ENCODE measurements around the gene ACTL6A.
"Not testable (repeated sequence)": the region's sequence is repeated elsewhere in the genome, so short reads cannot be mapped to it uniquely, and the experiment has no call there.

ACTL6A gene
- total RNA-seq = 17.2 to 30.4 (median 26.4) reads per million in 4 donors

DNA sequence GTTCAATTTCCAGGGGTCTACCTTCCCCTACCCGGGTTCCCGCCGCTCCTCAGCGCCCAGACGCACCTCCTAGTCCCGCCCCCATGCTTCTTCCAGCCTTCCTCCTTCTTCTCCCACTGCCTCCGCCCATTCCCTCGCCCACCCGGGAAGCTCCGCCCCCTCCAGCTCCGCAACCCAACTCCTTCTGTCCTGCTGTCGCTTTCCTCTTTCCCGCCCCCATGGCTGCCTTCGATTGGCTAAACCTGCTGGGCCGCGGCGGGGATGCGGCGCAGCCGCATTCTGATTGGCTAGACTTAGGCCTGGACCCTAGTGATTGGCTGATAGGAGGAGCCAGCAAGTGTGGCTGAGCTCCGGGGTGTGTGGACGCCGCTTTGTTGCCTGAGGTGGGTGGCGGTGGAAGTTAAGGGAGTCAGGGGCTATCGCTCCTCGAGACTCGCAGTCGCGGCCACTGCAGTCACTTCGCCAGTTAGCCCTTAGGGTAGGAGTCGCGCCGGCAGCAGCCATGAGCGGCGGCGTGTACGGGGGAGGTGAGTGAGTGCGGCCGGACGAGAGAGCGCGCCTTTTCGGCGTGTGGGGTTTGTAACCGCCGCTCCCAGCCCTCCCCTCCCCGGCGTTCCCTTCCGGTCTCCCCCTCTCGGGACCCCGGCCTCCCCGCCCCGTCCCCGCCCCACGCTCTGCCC is at the start of gene ACTL6A:
Gene ACTL6A (plus strand): TSS at position 336 of the 680 bp plus-strand sequence. CDS start 167 bp downstream, at position 503.
- peak; percentile 95 to 99 (median 98) for DNase-seq

DNA sequence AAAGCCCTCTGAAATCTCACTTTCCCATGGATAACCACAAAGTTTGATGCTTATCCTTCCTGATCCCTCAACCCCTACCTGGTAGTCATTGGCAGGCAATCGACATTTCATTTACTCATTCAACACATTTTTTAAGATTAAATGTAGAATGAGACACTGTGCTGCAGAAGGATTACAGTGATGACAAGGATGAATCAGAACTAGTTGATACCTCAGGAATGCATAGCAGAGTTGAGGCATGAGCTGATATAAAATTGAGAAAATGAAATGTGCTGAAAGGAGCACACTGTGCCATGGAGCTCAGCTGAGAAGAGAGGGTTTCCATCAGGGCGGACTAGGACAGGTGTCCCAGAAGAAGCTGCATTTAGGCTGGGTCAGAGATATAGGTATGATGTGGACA is 48.9 kb upstream of the ACTL6A start:
- DNase-seq = no peak

DNA sequence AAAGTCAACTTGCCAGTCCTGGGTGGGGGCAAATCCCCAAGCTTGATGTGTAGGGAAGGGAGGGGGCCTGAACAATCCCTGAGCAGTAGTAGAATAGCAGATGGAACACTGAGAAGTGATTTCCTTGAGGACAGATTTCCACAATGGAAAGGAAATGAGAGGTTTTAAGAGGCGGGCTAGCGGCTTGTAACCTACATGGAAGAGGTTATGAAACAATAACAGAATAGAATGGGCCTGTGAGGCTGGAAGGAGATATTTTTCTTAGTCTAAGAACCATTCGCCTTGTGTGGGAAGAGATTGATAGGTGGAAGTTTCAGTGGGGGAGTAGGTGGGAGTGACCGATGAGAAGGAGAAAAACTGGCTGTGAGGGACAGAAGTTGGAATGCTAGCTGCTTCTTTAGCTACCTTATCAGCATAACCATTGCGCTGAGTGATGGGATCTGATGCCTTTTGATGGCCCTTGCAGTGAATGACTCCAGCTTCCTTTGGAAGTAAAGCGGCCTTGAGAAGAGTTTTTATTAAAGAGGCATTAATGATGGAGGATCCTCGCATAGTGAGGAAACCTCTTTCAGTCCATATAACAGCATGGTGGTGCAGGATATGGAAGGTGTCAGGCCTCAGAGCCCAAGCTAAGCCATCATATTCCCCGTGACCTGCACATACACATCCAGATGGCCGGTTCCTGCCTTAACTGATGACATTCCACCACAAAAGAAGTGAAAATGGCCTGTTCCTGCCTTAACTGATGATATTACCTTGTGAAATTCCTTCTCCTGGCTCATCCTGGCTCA is 46.1 kb upstream of the ACTL6A start:
- not testable (repeated sequence) for DNase-seq

DNA sequence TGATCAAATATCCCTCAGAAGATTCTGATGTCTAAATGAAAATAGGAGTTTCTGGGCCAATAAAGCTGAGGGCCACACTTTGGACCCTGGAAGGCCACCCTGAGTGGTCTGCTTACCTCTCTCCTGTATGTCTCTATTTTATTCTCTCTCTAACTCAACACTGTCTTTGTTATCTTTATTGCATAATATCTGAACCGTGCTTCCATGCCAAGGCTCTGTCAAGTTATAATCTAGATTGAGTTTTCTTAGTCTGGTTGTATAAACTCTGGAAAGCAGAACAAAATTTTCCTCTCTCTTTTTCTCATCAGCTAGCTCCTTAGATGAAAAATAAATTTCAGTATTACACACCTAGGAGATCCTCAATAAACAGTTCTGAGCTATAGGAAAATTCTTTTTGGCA is 36.2 kb upstream of the ACTL6A start:
- DNase-seq = no peak

DNA sequence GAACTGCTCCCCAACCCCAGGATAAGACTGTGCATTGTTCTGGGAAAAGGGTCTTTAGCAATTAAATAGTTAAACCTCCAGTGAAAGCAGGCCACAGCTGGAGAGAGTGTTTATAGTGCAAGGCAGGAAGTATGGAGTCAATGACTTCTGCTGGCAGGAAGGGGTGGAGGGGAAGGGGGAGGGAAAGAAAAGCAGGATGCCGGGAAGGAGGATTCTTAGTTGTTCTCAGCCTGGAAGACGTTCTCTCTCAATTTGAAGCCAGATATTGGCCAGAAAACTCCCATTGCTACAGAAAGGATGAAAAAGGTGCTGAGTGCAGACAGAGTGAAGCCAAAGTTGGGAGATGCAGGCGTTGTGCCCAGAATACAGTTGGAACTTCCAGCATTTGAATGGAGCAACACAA is 35.7 kb upstream of the ACTL6A start:
- no peak for DNase-seq

DNA sequence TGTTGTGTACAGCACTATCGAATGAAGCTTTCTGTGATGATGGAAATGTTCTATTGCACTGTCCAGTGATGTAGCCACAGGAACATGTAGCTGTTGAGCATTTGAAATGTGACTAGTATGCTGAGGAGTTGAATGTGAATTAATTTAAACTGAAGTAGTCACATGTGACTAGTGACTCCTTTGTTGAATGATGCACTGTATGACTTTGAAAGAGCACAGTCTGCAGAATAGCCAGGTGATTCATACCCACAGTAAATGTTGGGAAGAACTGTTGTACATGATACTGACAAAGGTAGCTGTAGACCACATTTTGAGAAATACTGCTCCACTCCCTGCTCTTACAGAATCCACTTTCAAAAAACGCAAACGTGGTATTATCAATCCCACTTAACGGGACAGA is 34.0 kb upstream of the ACTL6A start:
- no peak for DNase-seq

DNA sequence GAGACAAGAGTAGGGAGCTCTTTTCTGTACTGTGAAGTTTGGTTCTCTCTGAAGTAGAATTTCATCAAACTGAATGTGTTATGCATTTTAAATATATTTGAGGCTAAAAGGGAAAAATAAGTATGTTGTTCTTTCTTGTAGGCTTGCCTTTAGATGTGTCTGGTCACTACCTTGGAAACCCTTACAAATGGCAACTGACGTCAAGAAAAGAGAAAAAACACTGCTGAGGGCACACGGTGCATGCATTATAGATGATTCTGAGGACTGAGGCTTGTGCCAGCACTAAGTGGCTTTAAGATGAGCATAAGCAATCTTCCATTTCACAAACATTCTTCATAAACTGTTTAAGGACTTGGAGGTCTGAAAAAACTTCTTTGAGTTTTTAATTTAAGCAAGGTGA is 31.1 kb upstream of the ACTL6A start:
- DNase-seq = no peak

DNA sequence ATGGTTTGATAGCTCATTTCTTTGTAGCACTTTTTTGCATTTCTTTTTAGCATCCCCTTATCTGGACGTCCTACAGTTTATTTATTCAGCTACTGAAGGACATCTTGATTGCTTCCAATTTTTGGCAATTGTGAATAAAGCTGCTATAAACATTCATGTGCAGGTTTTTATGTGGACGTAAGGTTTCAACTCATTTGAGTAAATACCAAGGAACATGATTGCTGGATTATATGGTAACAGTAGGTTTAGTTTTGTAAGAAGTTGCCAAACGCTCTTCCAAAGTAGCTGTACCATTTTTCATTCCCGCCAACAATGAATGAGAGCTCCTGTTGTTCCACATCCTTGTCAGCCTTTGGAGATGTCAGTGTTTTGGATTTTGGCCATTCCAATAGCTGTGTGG is 29.5 kb upstream of the ACTL6A start:
- DNase-seq = no peak

DNA sequence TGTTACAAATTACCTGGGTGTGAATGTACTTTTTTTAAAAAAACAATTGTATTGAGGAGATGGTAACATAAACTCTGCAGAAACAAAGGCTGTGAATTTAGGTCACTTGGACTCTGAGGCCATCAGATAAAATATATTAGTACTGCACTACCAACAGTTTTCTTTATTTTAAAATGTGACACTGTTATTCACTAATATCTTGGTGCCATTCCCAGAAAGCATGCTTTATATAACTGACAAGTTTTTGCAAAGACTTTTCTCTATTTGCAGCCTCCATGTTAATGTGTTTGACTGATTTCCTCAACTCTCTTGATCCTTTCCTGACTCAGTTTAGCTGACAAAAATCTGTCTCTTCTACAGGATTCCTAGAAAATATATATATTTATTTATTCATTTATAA is 26.5 kb upstream of the ACTL6A start:
- no peak for DNase-seq

DNA sequence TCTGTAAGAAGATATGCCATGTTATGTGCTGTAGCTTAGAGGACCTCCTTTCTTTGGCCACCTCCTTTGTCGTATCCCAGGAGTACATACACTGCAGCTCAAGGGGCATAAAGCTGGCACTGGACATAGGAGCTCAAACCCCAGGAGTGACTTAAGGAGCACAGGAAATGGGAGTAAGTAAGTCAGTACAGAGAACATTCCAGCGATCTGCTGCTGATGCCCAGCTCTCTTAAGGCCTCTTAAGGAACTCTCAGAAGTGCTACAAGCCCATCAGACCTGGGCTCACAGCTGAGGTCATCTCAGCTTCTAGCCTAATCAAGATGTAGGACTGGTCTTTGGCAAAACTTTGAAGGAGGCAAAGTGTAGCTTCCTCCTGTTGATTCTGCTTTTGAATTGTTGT is 21.6 kb upstream of the ACTL6A start:
- no peak for DNase-seq

DNA sequence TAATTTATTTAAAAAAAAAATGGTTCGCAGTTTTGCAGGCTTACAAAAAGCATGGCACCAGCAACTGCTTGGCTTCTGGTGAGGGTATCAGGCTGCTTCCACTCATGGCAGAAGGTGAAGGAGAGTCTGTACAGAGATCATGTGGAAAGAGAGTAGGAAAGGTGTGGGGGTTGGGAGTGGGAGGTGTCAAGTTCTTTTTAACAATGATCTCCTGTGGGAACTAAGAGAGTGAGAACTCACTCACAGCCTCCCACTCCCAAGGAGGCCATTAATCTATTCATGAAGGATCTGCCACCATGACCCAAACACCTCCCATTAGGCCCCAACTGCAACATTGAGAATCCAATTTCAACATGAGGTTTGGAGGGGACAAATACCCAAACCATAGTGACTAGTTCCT is 21.1 kb upstream of the ACTL6A start:
- DNase-seq = no peak

DNA sequence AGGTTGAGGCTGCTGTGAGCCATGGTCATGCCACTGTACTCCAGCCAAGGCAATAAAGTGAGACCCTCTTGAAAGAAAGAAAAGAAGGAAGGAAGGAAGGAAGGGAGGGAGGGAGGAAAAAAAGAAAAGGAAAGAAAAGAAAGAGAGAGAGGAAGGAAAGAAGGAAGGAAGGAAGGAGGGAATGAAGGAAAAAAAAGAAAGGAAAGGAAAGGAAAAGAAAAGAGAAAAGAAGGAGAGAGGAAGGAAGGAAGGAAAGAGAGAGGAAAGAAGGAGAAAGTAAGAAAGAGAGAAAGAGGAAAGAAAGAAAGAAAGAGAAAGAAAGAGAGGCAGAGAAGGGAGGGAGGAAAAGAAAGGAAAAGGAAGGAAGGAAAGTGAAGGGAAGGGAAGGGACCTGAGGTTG is 20.4 kb upstream of the ACTL6A start:
- DNase-seq = no peak

DNA sequence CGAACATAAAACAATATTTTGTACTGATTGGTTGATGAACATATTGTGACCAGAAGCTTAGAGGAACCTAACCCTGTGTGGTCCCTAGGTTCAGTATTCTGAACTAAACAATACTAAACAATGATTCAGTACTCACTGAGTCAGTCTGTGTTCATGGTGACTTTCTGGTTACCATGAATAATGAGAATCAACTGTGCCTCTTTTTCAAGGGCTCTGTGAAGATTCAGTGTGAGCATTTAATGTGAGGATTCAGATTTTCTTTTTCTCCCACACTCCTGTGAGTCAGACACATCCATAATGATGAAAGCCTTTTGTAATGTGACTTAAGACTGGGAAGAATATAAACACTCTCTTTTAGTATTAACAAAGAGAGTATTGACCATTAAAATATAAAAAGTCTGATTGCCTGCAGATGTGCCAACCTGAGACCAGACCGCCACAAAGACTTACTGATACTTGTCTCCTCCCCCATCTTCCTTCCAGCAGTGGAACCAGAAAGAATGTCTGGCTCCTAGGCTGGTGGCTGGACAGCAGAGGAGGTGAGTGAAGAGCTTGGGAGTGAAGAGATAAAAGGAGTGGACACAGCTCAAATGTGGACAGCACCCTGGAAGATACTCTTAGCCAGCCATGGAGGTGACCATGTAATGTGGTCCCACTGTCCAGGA is 17.6 kb upstream of the ACTL6A start:
- DNase-seq = no peak

DNA sequence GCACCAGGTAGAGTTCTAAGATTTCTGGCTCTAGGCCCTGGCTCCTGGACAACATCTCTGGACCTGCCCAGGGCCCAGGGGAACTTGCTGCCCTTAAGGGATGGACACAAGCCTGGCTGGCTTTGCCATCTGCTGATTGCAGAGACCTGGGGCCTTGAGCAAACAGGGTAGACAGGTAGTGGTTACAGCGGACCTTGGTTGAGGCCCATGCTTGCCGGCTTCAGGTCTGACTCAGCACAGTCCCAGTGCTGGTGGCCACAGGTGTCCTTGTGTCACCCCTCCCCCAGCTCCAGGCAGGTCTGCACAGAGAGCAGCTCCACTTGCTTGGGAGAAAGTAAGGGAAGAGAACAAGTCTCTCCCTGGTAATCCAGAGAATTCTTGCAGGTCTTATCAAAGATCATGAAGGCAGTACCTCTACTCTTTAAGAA is 15.9 kb upstream of the ACTL6A start:
- no peak for DNase-seq

DNA sequence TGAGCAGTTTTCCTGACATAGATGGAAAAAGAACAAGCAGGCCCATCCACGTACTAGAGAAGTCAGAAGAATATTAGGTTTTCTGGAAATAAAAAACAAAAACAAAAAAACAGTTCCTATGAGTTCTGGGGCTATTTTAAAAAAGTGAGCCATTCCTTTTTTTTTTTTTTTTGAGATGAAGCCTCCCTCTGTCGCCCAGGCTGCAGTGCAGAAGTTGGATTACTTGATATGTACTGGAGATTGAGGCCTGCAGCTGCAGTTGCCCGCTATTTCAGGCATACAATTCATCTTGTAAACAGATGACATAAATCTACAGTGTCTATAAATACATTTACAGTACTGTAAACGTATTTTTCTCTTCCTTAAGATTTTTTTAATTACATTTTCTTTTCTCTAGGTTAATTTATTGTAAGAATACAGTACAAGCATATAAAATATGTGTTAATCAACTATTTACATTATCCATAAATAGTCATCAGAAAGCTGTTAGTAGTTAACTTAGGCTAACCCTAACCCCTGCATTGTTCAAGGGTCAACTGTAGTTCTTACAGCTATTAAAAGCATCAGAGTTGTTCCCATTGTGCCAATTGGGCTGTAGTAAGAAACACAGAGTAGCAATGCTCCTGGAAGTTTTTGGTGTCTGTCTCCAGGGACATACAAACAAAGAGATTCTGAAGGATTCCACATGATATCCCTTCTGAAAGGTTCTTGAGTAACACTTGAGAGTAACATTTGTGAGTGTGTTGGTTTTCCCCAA is 11.2 kb upstream of the ACTL6A start:
- DNase-seq = no peak

DNA sequence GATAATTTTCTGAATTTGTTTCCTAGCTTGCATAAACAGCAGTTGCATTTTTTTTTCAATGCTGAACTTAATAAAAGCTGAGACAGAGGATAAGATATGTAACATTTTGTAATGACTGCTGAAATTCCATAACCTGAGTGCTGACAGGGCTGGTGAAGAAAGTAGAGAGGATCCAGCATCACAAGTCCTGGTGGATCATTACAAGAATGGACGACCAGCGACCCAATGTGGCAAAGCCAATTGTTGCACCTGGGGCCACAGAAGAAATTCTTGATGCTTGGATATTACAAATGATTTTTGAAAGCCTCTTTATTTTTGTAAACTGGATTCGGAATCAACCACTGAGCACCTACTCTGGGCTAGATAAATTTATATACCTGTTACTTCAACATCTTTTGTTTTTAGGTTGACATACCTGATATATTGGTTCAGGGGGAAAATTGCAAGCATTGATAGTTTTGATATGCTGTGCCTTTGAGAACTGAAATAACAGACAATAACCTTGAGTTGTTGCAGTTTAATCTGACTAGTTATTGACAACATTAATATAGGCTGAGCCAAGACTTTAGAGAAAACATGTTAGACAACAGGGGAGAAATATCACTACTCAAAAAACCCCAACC is 3.9 kb upstream of the ACTL6A start:
- DNase-seq = peak in 3 of 5 donors; percentile 9 to 45 (median 25)

DNA sequence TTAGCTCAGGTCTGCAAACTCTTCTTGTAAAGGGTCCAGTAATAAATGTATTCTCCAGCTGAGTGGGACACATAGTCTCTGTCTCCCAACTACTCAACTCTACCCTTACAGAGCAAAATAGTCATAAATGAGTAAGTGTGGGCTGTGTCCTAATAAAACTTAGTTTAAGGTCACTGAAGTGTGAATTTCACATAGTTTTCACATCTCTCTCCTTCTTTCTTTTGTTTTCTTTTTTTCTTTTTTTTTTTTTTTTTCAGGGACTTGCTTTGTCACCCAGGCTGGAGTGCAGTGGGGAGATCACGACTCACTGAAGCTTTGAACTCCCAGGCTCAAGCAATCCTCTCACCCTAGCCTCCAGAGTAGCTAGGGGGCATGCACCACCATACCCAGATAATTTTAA is 1.9 kb upstream of the ACTL6A start:
- no peak for DNase-seq

DNA sequence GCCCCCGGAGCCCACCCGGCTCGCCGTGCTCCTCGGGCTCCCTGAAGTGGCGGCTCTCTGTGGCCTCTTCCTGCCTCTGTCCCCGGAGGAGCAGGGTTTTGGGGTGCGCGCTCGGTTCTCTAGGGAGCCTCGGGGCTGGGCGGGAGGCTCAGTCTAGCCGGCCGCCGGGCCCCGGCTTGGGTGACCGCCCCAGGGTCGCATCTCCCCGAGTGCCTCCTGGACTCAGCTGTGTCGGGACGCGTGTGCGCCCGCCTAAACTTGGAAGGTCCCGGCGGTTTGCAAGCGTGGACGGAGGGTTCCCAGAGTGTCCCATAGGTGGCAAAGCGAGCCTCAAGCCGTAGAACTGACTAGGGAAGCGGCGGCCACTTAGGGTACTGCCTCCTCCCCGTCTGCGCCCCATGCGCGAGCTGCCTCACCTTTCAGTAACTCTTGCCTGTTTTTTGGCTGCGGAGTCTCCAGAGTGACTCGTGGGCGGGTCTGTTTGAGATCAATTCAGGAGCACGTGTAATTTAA is 601 bp downstream of the ACTL6A start:
- DNase-seq = peak; percentile 35 to 79 (median 53)

DNA sequence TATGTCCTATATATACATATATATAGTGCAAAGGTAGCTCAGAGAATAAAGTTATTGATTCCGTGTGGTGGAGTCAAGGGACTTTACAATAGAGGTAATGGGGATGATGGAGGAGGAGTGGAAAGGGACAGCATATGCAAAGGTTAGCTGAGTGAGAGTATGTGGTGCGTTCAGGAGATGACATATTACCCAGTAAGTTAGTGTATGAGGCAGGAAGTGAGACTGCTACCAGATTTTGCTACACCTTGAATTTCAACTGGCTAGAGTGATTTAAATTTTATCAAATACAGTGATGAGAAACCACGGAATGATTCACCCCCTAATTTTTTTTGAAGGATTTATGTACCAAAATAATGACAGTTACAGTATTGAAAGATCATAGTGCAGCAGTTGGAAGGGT is 2.8 kb downstream of the ACTL6A start:
- peak in 1 of 5 donors; percentile 42 for DNase-seq

DNA sequence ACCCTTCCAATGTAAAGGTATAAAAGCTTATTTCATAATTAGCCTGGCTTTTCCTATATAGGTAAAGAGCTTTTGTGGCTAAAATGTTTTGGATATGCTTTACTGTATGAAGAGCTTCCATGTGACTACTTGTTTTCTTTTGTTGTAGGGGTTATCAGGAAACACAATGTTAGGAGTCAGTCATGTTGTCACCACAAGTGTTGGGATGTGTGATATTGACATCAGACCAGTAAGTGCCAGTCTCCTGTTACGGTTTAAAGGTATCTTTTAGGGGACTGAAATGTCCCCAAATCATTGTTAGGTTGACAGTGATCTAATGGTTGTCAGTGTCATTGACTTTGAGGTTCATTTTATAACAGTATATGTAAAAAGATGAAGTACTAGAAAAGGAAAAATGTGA is 18.3 kb downstream of the ACTL6A start:
- no peak for DNase-seq

DNA sequence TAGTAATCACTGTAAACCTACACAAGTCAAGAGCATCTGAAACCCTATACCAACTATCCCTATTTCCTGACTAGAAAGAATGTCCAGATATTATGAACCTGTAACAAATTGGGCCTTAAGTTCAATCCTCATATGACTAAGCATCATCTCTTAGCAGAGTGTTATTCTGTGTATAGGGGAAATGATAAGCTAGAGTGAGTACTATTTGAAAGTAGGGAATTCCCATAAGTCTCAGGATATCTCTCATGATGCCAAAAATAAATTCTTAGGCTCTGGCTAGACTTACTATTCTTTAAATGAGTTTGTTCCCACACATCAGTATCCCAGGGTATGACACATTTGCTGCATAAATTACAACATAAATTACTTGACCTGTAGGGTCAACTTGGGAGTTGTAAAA is 26.4 kb downstream of the ACTL6A start:
- peak in 1 of 5 donors; percentile 5 for DNase-seq

DNA sequence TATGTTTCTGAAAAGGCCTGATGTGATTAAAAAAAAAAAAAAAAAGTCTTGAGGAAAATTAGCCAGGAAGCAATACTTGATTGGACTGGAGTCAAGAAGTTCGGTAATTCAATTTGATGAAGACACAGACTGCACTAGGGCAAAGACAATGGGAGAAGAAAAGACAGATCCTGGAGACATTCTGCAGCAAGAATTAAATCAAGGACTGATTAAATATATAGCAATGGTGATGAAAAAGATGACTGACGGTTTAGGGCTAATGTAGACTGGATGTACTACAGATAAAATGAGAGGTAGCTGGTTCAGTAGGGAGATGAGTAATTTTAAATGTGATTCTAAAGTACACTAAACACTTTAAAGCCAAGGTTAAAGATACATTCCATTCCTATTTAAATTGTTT is 27.9 kb downstream of the ACTL6A start:
- DNase-seq = no peak

All from T-helper 1 cell (primary cell).